HepG2 (cell line): ENCODE measurements around the gene JADE2. TPM values are rescaled to one million over a fixed set of nuclear protein-coding genes. Genes with fewer than 3 reads are reported as not detected.

ENCODE experiments used
- ARID2 ChIP-seq: sonication (generic); formaldehyde crosslinking; IDR thresholded peaks from 2 replicates; pipeline ENCODE4 v1.8.1; 2022; ENCODE audit warnings: mild to moderate bottlenecking, missing genetic modification reagents, borderline replicate concordance
- DMAP1 ChIP-seq: IDR thresholded peaks from 2 replicates; pipeline ENCODE4 v1.6.1; 2016
- ELF1 ChIP-seq: sonication (generic); formaldehyde crosslinking; IDR thresholded peaks from 2 replicates; pipeline ENCODE4 v1.4.0; 2020; ENCODE audit warnings: missing genetic modification reagents
- FOXO4 ChIP-seq: sonication (generic); formaldehyde crosslinking; conservative IDR thresholded peaks from 2 replicates; pipeline ENCODE4 v1.8.1; 2023; ENCODE audit warnings: missing genetic modification reagents
- GABPB1 ChIP-seq: IDR thresholded peaks from 2 replicates; pipeline ENCODE4 v1.6.1; 2016; ENCODE audit warnings: mild to moderate bottlenecking, missing genetic modification reagents, moderate library complexity, missing compliant biosample characterization
- HIVEP1 ChIP-seq: sonication (generic); formaldehyde crosslinking; IDR thresholded peaks from 2 replicates; pipeline ENCODE4 v1.4.0; 2020; ENCODE audit warnings: mild to moderate bottlenecking, missing genetic modification reagents
- HNF1A ChIP-seq, 2 experiments: sonication (generic) in 1 of 2; formaldehyde crosslinking in 1 of 2; IDR thresholded peaks; 2 replicates each; pipeline versions ENCODE4 v1.4.0 to v1.6.1; 2016 to 2020; ENCODE audit warnings: borderline replicate concordance in 1 of 2, low read depth in 1 of 2, mild to moderate bottlenecking in 1 of 2, missing genetic modification reagents in 1 of 2
- NCOA1 ChIP-seq: sonication (generic); formaldehyde crosslinking; IDR thresholded peaks from 2 replicates; pipeline ENCODE4 v1.9.0; 2021; ENCODE audit warnings: missing genetic modification reagents
- NR2F6 ChIP-seq, 2 experiments: IDR thresholded peaks; 2 replicates each; pipeline ENCODE4 v1.6.1; 2016; ENCODE audit warnings: antibody characterized with exemption in 1 of 2, mild to moderate bottlenecking in 1 of 2
- POLR2G ChIP-seq: fragments of 200-400 bp; formaldehyde crosslinking; IDR thresholded peaks from 2 replicates; pipeline ENCODE4 v1.6.1; 2018; ENCODE audit warnings: mild to moderate bottlenecking, low read depth, low read length, moderate library complexity
- PRPF4 ChIP-seq: fragments of 200-400 bp; formaldehyde crosslinking; IDR thresholded peaks from 2 replicates; pipeline ENCODE4 v1.6.1; 2016; ENCODE audit warnings: low read length, low read depth; ENCODE audit not compliant: poor library complexity, severe bottlenecking
- RARA ChIP-seq: IDR thresholded peaks from 2 replicates; pipeline ENCODE4 v1.6.1; 2016; ENCODE audit warnings: missing genetic modification reagents, missing compliant biosample characterization
- SAP130 ChIP-seq: IDR thresholded peaks from 2 replicates; pipeline ENCODE4 v1.6.1; 2016; ENCODE audit warnings: low read depth
- SNAPC2 ChIP-seq: sonication (generic); formaldehyde crosslinking; IDR thresholded peaks from 2 replicates; pipeline ENCODE4 v1.8.1; 2022; ENCODE audit warnings: mild to moderate bottlenecking, missing genetic modification reagents
- ZFP36L1 ChIP-seq: sonication (generic); formaldehyde crosslinking; IDR thresholded peaks from 2 replicates; pipeline ENCODE4 v1.8.0; 2022; ENCODE audit warnings: mild to moderate bottlenecking, missing genetic modification reagents, moderate library complexity
- ZNF101 ChIP-seq: sonication (generic); formaldehyde crosslinking; IDR thresholded peaks from 2 replicates; pipeline ENCODE4 v1.4.0; 2020; ENCODE audit warnings: mild to moderate bottlenecking, low read depth, missing genetic modification reagents, borderline replicate concordance
- ZNF512B ChIP-seq: sonication (generic); formaldehyde crosslinking; IDR thresholded peaks from 2 replicates; pipeline ENCODE4 v1.5.1; 2020; ENCODE audit warnings: missing genetic modification reagents, mild to moderate bottlenecking, borderline replicate concordance
- ZNF691 ChIP-seq: sonication (generic); formaldehyde crosslinking; IDR thresholded peaks from 2 replicates; pipeline ENCODE4 v1.4.0; 2020; ENCODE audit warnings: missing genetic modification reagents, low read depth, mild to moderate bottlenecking, borderline replicate concordance
- ZNF850 ChIP-seq: sonication (generic); formaldehyde crosslinking; conservative IDR thresholded peaks from 2 replicates; pipeline ENCODE4 v1.9.0; 2021; ENCODE audit warnings: mild to moderate bottlenecking, missing genetic modification reagents
- polyA plus RNA-seq, 8 experiments: library from polyadenylated mRNA; depleted of rRNA in 3 of 8; stranded (reverse) in 7 of 8; unstranded in 1 of 8; fragments of >200 nt; fragmentation: Illumina TruSeq in 4 of 8; extraction: Trizol in 4 of 8; gene quantifications; 2 replicates each; pipeline versions ENCODE4 v1.2.1 to v1.2.3, GENCODE V29; 2011 to 2016; ENCODE audit warnings: low read depth in 4 of 8, missing spikeins in 1 of 8, mixed read lengths in 1 of 8; ENCODE audit not compliant: insufficient read depth in 1 of 8
- total RNA-seq, 5 experiments: library from RNA; depleted of rRNA; stranded (reverse); fragments of >200 nt; fragmentation: Illumina TruSeq; extraction: Trizol; gene quantifications; 2 replicates each; pipeline ENCODE4 v1.2.3, GENCODE V29; 2016; ENCODE audit warnings: low read depth in 1 of 5

Gene JADE2
- total and polyA plus RNA-seq, 2 of the 13 experiments (the other 11 are each of a cell fraction or from before 2014, with no cell fraction given), result 7.5 to 15.1 TPM

GRCh38 chr5:134503088-134503936, 22.2 kb upstream of the JADE2 start (continued):
- TF ChIP-seq ZNF101 (no peak), ZNF691 (peak; percentile 23; the same call in 1 of the 2 replicates), POLR2G (peak; percentile 93), ARID2 (CRISPR knock-in tag) (no peak), DMAP1 (CRISPR knock-in tag) (peak; percentile 81), ZNF850 (peak; percentile 66; the same call in 1 of the 2 replicates), NR2F6 (IDR thresholded peaks at IDR 0.05) (peak; percentile 16; the same call in 1 of the 2 replicates), NR2F6 (CRISPR knock-in tag; IDR thresholded peaks at IDR 0.05) (peak; percentile 50), ZFP36L1 (CRISPR knock-in tag) (no peak; the same call in 1 of the 2 replicates), ZNF512B (CRISPR knock-in tag) (no peak), HNF1A (IDR thresholded peaks at IDR 0.05; ENCODE audit: low read depth) (peak; percentile 95), HNF1A (CRISPR knock-in tag; IDR thresholded peaks at IDR 0.05; ENCODE audit: borderline replicate concordance) (peak; percentile 98), NCOA1 (CRISPR knock-in tag) (peak; percentile 66; the same call in 1 of the 2 replicates), GABPB1 (CRISPR knock-in tag) (peak; percentile 75), SAP130 (peak; percentile 92), SNAPC2 (CRISPR knock-in tag) (0 out of 2 replicates have a peak, but pooled peaks have one; percentile 51), FOXO4 (no peak), RARA (peak; percentile 41; the same call in 1 of the 2 replicates), PRPF4 (no peak), ELF1 (CRISPR knock-in tag) (peak; percentile 71), HIVEP1 (peak; percentile 46; the same call in 1 of the 2 replicates)
